Ovary (tissue), 9 donors: ENCODE measurements around the gene SLC9A7. TPM values are rescaled to one million over a fixed set of nuclear protein-coding genes. Genes with fewer than 3 reads are reported as not detected.

ENCODE experiments used
- DNase-seq, 5 donors: peaks; one replicate each; pipeline ENCODE4 v3.0.0-alpha.2; 2019 to 2020
- H3K27ac ChIP-seq, 2 donors: fragments of 200-600 bp; one replicate each; pipeline versions ENCODE4 v1.5.1 to v1.8.0; 2019 to 2022
- H3K27me3 ChIP-seq: fragments of 200-600 bp; one replicate; pipeline ENCODE4 v1.8.0; 2022
- H3K36me3 ChIP-seq: fragments of 200-600 bp; sonication (generic); one replicate; pipeline ENCODE4 v1.5.1; 2019
- H3K4me1 ChIP-seq: one replicate; pipeline ENCODE4 v1.8.1; 2013; ENCODE audit warnings: mild to moderate bottlenecking, moderate library complexity; ENCODE audit not compliant: insufficient read depth
- H3K4me3 ChIP-seq: fragments of 200-600 bp; sonication (generic); one replicate; pipeline ENCODE4 v1.5.1; 2017
- H3K9me3 ChIP-seq, 2 donors: fragments of 200-600 bp in 1 of 2; sonication (generic) in 1 of 2; one replicate each; pipeline versions ENCODE4 v1.5.1 to v1.8.1; 2013 to 2019; ENCODE audit warnings: mild to moderate bottlenecking in 1 of 2, moderate library complexity in 1 of 2
- CTCF ChIP-seq, 3 donors: fragments of 450-650 bp in 2 of 3; fragments of 200-600 bp in 1 of 3; IDR thresholded peaks; one replicate each; pipeline versions ENCODE4 v1.5.1 to v1.8.0; 2016 to 2022; ENCODE audit warnings: antibody characterized with exemption in 3 of 3, mild to moderate bottlenecking in 1 of 3
- EP300 ChIP-seq: sonication (generic); formaldehyde crosslinking; IDR thresholded peaks from one replicate; pipeline ENCODE4 v1.6.1; 2017; ENCODE audit warnings: antibody characterized with exemption
- POLR2A ChIP-seq: fragments of 450-650 bp; IDR thresholded peaks from one replicate; pipeline ENCODE4 v1.6.1; 2017; ENCODE audit warnings: antibody characterized with exemption, mild to moderate bottlenecking, moderate library complexity
- WGBS, 3 donors: extraction: QIAGEN DNeasy Blood & Tissue Kit in 1 of 3; methylation state at CpG; one replicate each; pipeline versions ENCODE4 v1.1.5 to v1.1.7; 2013 to 2017; 5-methylcytosine and 5-hydroxymethylcytosine counted together
- intact Hi-C, 4 donors: fragments of 100-400 bp; cut with DNase I; formaldehyde crosslinking; loops; one replicate each; pipeline versions ENCODE4 v1.11.0 to v1.15.1; 2022 to 2023
- polyA plus RNA-seq, 2 donors: library from polyadenylated mRNA; stranded (reverse); fragments of 200-250 nt in 1 of 2; fragments of 350-450 nt in 1 of 2; fragmentation: Illumina TruSeq in 1 of 2; extraction: RNeasy Lipid Tissue Mini Kit (QIAGEN cat#74804) in 1 of 2; gene quantifications; one replicate each; pipeline ENCODE4 v1.2.3, GENCODE V29; 2013 to 2014
- total RNA-seq, 7 donors: library from RNA; depleted of rRNA in 2 of 7; stranded (reverse); fragments of >200 nt in 2 of 7; fragmentation: NEBNext Ultra II Directional in 3 of 7; extraction: Animal tissue kit (Norgen Biotek cat#: 25700) in 3 of 7; gene quantifications; one replicate each; pipeline versions ENCODE4 v1.1.0 to v1.2.4, GENCODE V29; 2016 to 2023
- donor health status: DM: no; HTN: no; CAD: no; lungs with moderate emphysema.
- donor health status: DM: no; HTN: no; CAD: no.
- donor health status: Bipolar disorder and iron deficiency.
- donor health status: DM: yes; HTN: yes; CAD: no.
- donor health status: DM: no; HTN: no; CAD: no.
- donor health status: DM: yes; HTN: yes; CAD: no.

SLC9A7 gene
- total and polyA plus RNA-seq, 9 donors = 2.2 to 22.3 (median 9.1) TPM

GRCh38 chrX:46559062-46559461, 199.9 kb downstream of the SLC9A7 start:
- intact Hi-C loops = no loop called here

GRCh38 chrX:46554942-46555341, 204.0 kb downstream of the SLC9A7 start:
- no peak for DNase-seq
- no peak overlapping the region for H3K4me3 ChIP-seq
- WGBS, 3 donors = 27 to 33% (median 30%) methylated on average over 2 of the region's 2 CpGs
- no peaks in the 10 kb centered on the region for H3K27me3 ChIP-seq
- no peaks in the 10 kb centered on the region for H3K36me3 ChIP-seq
- no peak for TF ChIP-seq POLR2A
- peak in 1 of 3 donors; percentile 49 for TF ChIP-seq CTCF (IDR thresholded peaks at IDR 0.05)
- no peak for TF ChIP-seq EP300
- intact Hi-C loops = no loop called here
- H3K27ac ChIP-seq = no peak overlapping the region
- no peaks in the 10 kb centered on the region for H3K9me3 ChIP-seq
- H3K4me1 ChIP-seq = no peaks in the 10 kb centered on the region

More at GRCh38 chrX:46559062-46559461, 199.9 kb downstream of the SLC9A7 start:
- no peaks in the 10 kb centered on the region for H3K27me3 ChIP-seq
- H3K36me3 ChIP-seq = no peaks in the 10 kb centered on the region
- no peak overlapping the region for H3K4me3 ChIP-seq
- no peaks in the 10 kb centered on the region for H3K9me3 ChIP-seq
- 80 to 91% (median 87%) methylated on average over 3 of the region's 3 CpGs for WGBS, 3 donors
- DNase-seq = no peak
- TF ChIP-seq CTCF (IDR thresholded peaks at IDR 0.05) (no peak), POLR2A (no peak), EP300 (no peak)
- no peak overlapping the region for H3K27ac ChIP-seq
- no peaks in the 10 kb centered on the region for H3K4me1 ChIP-seq

GRCh38 chrX:46553935-46554334, 205.0 kb downstream of the SLC9A7 start:
- TF ChIP-seq CTCF (IDR thresholded peaks at IDR 0.05) = no peak
- TF ChIP-seq EP300 = no peak
- TF ChIP-seq POLR2A = no peak
- no peak overlapping the region for H3K27ac ChIP-seq
- WGBS, 3 donors = 69 to 86% (median 84%) methylated on average over 5 of the region's 5 CpGs
- H3K9me3 ChIP-seq = no peaks in the 10 kb centered on the region
- DNase-seq = no peak
- H3K4me1 ChIP-seq = no peaks in the 10 kb centered on the region
- H3K4me3 ChIP-seq = no peak overlapping the region
- intact Hi-C loops = no loop called here
- H3K36me3 ChIP-seq = no peaks in the 10 kb centered on the region
- no peaks in the 10 kb centered on the region for H3K27me3 ChIP-seq

- H3K36me3 ChIP-seq = no peaks in the 10 kb centered on the region
- H3K27ac ChIP-seq = no peak overlapping the region
- intact Hi-C loops = no loop called here
- no peaks in the 10 kb centered on the region for H3K9me3 ChIP-seq
- WGBS, 3 donors = 45 to 62% (median 46%) methylated on average over 8 of the region's 8 CpGs
- no peak for DNase-seq
- H3K27me3 ChIP-seq = no peaks in the 10 kb centered on the region
- no peaks in the 10 kb centered on the region for H3K4me1 ChIP-seq
- H3K4me3 ChIP-seq = no peak overlapping the region
- TF ChIP-seq POLR2A (no peak), CTCF (IDR thresholded peaks at IDR 0.05) (no peak), EP300 (no peak)
Observed at GRCh38 chrX:46551494-46552128, 207.3 kb downstream of the SLC9A7 start.
